ENCODE results near the gene PTPN4.
A peak's percentile ranks its signal among the peaks of the same experiment; 100 is the strongest.

The PTPN4 gene

GRCh38 chr2:119759451-119760236 is at the start of gene PTPN4:
TSS of gene PTPN4 (plus strand) at chr2:119759922. CDS start at chr2:119809854, 49,932 bp downstream.
- DNase-seq = peak; percentile 95 to 97 (median 96)

DNA sequence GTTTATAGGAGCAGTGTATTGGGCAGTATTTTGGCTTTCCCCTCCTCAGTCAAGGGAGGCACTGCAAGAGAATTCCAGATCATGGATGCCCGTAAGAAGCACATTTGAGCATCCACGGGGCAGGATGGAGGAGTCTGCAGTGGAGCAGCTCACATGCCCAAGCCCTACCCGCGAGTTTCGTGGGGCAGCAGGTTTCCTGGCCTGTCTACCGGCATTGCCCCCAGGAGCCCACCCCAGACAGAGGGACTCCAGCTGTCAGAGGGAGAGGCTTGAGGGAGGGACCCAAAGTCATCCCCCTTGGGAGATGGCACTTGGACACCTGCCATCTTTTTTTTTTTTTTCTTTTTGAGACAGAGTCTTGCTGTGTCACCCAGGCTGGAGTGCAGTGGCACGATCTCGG is 49.4 kb upstream of the PTPN4 start:
- DNase-seq = no peak

GRCh38 chr2:119711352-119711751 is 48.4 kb upstream of the PTPN4 start:
- DNase-seq = no peak

DNA sequence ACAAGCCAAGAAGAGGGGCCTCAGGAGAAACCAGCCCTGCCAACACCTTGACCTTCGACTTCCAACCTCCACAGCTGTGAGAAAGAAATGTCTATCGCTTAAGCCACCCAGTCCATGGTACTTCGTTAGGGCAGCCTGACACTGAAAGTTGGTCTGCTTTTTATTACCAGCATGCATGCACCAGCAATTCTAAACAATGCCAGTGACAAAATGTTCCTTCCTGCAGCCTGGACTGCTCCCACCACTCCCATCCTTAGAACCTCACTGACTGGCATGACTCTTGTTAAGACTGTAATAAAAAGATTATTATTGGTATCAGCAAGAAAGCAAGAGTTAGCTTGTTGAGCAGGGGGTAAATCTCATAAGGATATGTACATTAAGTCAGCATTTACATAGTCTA is 47.2 kb upstream of the PTPN4 start:
- DNase-seq = no peak

DNA sequence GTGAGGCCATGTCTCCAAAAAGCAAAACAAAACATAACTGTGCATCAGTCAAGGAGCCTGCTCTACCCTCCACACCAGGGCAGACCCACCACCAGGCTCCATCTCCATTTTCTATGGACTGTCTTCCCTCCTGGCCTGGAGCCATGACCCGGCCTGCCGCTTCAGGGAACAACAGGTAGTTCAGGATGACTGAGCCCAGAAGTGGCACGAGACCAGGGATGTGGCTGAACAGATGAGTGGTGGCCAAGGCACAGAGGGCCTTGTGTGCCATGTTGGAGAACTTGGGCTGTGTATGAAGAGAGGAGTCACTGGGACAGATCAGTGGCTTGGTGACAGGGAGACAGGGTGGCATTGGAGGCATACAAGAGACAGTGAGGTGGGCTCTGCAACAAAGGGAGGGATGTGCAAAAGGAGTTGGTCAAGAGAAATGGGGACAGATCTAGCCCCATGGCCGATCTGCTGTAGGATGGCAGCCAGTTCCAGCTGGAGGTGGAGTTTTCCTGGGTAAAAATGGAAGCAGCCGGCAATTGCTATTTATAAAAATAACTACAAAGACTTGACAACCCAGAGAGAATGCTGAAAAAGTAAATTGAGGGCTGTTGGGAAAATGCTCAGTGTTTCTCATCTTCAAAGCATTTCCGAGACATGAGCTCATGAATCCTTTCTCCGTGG is 45.8 kb upstream of the PTPN4 start:
- no peak for DNase-seq

- no peak for DNase-seq
These were observed 44.1 kb upstream of the PTPN4 start for GRCh38 chr2:119715409-119716283.

DNA sequence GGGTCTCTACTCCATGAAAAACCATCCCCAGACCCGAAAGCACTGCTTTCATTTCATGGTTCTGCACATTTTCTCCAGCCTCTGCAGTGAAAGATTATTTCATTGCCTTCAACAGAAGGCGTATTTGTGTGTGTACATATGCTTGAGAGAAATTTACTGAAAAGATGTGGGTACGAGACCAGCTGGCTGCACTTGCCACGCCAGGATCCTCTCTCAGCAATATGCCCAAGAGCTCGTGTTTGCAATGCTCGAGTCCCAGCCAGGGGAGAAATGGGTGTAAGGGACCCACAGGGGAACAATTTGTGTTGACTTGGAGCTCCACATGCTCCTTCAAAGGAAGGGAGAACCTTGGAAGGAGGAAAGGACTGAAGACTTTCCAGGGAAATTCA is 43.4 kb upstream of the PTPN4 start:
- no peak for DNase-seq

GRCh38 chr2:119718501-119719260 is 41.0 kb upstream of the PTPN4 start:
- no peak for DNase-seq

- no peak for DNase-seq
These were observed 40.5 kb upstream of the PTPN4 start for GRCh38 chr2:119719261-119719627.

DNA sequence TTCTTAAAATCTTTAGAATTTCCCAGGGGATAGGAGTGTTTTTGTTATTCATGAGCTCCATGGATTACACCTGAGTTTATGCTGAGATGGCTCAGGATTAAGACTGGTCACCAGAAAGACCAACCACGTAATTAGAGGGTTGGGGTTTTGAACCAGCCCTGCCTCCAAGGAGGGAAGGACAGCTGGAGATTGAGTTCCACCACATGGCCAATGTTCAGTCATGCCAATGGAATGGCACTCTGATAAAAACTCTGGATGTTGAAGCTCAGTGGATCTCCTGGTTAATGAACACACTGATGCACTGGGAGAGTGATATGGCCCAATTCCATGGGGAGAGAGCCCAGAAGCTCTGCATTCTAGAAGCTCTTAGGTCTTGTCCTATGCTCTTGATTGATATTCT is 38.7 kb upstream of the PTPN4 start:
- DNase-seq = no peak

- DNase-seq = no peak
These were observed 38.3 kb upstream of the PTPN4 start for GRCh38 chr2:119721462-119721861.

DNA sequence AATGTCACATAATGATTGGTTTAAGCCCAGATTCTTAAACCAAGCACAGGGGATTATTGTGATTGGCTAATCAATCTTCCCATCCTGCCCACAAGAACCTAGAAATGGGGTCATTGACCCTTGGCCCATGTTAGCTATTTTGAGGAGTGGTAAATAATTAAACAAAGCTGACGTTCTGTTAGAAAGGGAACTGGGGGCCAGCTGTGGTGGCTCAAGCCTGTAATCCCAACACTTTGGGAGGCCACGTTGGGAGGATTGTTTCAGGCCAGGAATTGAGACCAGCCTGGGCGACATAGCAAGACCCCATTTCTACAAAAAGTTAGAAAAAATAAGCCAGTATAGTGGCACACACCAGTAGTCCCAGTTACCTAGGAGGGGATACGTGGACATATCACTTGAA is 37.8 kb upstream of the PTPN4 start:
- no peak for DNase-seq

- no peak for DNase-seq
These were observed 36.5 kb upstream of the PTPN4 start for GRCh38 chr2:119723186-119723585.

GRCh38 chr2:119723784-119724467 is 35.8 kb upstream of the PTPN4 start:
- DNase-seq = no peak

DNA sequence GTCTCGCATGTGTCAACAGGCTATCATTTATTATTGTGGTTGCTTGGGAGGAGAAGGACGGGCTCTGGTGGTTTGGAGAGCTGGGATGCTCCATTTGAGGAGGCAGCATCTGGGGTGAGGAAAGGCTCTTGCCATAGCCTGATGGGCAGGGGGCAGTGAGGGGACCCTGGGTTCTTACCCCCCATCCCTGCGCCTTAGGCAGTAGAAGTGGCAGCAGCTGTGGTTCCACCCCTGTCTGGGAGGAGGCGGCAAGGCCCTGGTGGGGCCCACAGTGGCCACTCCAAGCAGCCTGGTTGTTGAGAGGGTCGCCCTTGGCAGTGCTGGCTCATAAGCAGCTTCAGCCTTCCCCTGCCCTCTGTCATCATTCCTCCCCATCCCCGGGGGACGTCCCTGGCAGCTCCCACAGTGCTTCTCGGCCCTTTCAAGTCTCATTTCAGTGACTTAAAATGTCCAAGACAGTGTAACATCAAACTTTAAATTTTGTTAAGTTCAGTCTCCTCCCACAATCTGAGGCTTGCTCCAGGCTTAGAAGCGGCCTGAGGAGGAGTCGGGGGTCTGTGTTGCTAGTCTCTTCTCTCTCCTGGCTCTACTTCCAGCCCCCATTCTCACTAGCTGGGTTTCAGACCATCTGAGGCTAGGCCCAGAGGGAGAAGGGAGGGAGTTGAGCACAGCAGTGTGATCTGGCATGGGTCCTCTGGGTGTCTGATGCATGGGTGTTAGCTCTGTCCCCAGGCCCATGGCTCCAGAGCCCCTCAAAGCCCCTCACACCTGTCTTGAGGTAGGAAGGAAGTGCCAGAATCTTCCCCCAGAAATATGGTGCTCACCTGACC is 34.9 kb upstream of the PTPN4 start:
- DNase-seq = no peak

GRCh38 chr2:119727493-119727892 is 32.2 kb upstream of the PTPN4 start:
- DNase-seq = no peak

DNA sequence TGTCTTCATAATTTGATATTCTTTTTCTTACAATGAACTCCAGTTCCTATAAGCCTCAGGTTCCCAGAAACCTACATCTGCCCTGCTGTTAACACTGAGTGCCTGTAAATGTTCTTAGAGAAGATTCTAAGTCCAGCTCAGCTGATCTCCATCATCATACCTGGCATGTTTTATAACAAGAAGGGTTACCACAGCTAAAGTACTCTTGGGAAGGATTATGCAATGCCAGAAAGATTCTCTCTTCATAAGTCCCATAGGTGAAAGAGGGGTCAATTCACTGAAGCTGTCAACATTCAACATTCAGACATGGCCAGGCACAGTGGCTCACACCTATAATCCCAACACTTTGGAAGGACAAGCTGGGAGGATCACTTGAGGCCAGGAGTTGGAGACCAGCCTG is 31.3 kb upstream of the PTPN4 start:
- no peak for DNase-seq

- no peak for DNase-seq
These were observed 29.0 kb upstream of the PTPN4 start for GRCh38 chr2:119730671-119731177.

DNA sequence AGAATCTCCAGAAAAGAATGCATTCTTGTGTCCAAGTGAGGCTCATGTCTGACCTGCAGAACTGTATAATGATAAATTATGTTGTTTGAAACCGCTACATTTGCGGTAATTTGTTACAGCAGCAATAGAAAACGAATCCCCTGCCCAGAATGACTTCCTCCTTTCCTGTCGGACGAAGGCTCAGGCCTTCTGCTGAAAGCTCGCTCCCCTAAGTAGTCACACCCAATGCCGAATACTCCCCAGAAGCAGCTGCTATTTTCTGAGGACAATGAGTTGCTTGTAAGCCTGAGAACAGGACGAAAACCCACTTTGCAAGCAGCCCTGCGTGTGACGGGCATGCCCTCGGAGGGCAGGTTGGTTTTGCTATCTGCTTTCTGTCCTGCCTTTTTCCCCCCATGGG is 27.7 kb upstream of the PTPN4 start:
- DNase-seq = peak in 1 of 3 donors; percentile 14

- DNase-seq = no peak
These were observed 27.0 kb upstream of the PTPN4 start for GRCh38 chr2:119732601-119733164.

GRCh38 chr2:119734047-119734446 is 25.7 kb upstream of the PTPN4 start:
- no peak for DNase-seq
